GM10266 (cell line): ENCODE measurements around the gene DYNLRB1.

Experiments
- DNase-seq: peaks from one replicate; pipeline ENCODE4 v3.0.0; 2012; ENCODE audit errors: extremely low spot score
- TF ChIP-seq, protein P1 (sequence below): IDR thresholded peaks from 2 replicates; pipeline ENCODE4 v1.5.1; 2012; ENCODE audit warnings: mild to moderate bottlenecking, low read depth; ENCODE audit not compliant: control insufficient read depth, insufficient read depth; ENCODE audit errors: missing control alignments

DYNLRB1 gene

GRCh38 chr20:34544109-34544796 lies 28.0 kb downstream of the DYNLRB1 start:
- TF ChIP-seq, protein P1, sequence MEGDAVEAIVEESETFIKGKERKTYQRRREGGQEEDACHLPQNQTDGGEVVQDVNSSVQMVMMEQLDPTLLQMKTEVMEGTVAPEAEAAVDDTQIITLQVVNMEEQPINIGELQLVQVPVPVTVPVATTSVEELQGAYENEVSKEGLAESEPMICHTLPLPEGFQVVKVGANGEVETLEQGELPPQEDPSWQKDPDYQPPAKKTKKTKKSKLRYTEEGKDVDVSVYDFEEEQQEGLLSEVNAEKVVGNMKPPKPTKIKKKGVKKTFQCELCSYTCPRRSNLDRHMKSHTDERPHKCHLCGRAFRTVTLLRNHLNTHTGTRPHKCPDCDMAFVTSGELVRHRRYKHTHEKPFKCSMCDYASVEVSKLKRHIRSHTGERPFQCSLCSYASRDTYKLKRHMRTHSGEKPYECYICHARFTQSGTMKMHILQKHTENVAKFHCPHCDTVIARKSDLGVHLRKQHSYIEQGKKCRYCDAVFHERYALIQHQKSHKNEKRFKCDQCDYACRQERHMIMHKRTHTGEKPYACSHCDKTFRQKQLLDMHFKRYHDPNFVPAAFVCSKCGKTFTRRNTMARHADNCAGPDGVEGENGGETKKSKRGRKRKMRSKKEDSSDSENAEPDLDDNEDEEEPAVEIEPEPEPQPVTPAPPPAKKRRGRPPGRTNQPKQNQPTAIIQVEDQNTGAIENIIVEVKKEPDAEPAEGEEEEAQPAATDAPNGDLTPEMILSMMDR: no peak
- no peak for DNase-seq

DNA sequence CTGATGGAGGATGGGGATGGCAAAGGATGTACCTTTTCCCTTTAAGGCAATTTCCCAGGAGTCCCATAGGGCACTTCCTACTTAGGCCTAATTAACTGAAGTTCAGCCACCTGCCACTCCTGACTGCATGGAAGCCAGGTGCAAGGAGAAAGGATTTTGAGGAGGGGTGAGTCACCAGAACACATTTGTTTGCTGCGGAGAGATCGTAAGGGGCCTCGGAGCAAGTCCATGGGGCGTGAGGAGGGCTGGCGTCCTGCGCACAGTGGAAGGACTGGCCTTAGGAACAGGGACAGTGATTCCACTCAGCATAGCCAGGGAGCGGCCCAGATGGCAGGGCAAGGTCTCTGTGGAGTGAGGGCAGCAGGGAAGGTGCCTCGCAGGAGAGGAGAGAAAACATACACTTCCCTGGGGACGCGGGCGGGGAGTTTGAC lies 30.5 kb downstream of the DYNLRB1 start:
- TF ChIP-seq, protein P1: no peak
- no peak for DNase-seq

- TF ChIP-seq, protein P1: no peak
- no peak for DNase-seq
Measured at GRCh38 chr20:34547844-34548613, 31.8 kb downstream of the DYNLRB1 start.

GRCh38 chr20:34549291-34549928 lies 33.2 kb downstream of the DYNLRB1 start:
- no peak for DNase-seq
- TF ChIP-seq, protein P1: no peak

- DNase-seq: no peak
- TF ChIP-seq, protein P1: no peak
Measured at GRCh38 chr20:34549929-34550305, 33.7 kb downstream of the DYNLRB1 start.

DNA sequence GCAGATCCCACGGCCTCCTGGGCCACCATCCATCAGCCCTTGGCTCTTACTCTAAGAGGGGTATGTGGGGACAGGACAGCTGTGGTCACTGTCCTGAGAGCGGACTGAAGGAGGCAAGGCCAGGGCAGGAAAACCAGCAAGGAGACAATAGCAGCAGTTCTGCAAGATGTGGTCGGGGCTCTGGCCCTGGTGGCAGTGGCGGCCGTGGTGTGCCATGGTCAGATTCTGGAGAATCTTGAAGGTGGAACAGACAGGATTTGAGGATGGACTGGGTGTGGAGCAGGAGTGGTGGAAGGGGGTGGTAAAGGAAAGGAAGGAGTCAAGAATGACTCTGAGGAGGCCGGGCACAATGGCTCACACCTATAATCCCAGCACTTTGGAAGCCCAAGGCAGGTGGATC lies 36.3 kb downstream of the DYNLRB1 start:
- TF ChIP-seq, protein P1: no peak
- DNase-seq: no peak
